ENCODE results near the gene KCNT1.

DNA sequence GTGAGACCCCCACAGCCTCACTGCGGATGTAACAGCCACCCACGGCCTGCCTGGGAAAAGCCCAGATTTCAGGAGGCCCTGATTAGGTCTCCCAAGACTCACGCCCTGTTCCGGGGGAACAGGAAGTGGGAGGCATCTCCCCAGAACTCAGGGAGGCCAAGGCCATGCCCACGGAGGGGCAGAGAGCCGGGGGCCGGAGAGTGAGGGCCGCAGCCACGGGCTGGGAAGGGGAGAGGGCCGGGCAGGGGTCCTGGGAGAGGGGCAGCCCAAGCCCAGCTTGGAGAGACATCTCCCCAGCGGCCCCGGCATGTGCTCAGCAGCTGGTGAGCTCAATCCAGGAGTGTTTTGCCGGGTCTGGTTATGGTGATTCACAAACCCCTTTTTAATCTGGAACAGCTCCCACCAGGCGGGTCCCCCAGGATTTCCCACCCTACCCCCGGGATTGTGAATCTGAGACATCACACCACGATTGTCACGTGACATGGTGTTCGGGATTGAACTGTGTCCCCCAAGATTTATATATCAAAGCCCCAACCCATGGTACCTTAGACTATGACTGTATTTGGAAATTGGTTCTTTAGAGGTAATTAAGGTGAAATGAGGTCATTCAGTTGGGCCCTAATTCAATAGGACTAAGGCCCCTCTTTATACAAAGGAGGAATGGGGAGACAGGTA lies 26.6 kb downstream of the KCNT1 start:
- TF ChIP-seq, protein P1, sequence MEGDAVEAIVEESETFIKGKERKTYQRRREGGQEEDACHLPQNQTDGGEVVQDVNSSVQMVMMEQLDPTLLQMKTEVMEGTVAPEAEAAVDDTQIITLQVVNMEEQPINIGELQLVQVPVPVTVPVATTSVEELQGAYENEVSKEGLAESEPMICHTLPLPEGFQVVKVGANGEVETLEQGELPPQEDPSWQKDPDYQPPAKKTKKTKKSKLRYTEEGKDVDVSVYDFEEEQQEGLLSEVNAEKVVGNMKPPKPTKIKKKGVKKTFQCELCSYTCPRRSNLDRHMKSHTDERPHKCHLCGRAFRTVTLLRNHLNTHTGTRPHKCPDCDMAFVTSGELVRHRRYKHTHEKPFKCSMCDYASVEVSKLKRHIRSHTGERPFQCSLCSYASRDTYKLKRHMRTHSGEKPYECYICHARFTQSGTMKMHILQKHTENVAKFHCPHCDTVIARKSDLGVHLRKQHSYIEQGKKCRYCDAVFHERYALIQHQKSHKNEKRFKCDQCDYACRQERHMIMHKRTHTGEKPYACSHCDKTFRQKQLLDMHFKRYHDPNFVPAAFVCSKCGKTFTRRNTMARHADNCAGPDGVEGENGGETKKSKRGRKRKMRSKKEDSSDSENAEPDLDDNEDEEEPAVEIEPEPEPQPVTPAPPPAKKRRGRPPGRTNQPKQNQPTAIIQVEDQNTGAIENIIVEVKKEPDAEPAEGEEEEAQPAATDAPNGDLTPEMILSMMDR (IDR thresholded peaks at IDR 0.05): no peak
- TF ChIP-seq POLR2A (IDR thresholded peaks at IDR 0.05) (no peak), POLR2AphosphoS5 (IDR thresholded peaks at IDR 0.05; ENCODE audit: insufficient read depth in 1 of 2, low read depth in 1 of 2) (no peak)

Measured in vagina (tissue), 2 donors.